ENCODE data around the gene MCTP1. TPM values are rescaled to one million over a fixed set of nuclear protein-coding genes. Genes with fewer than 3 reads are reported as not detected.

MCTP1 gene
- total and polyA plus RNA-seq, 2 experiments from 2014 or later, result 0.23 TPM; not detected in 1

- no peak overlapping the region for H3K9ac ChIP-seq
- no peak for TF ChIP-seq EZH2 (IDR thresholded peaks at IDR 0.05; ENCODE audit: insufficient read depth, poor library complexity, severe bottlenecking)
- TF ChIP-seq EZH2phosphoT487 (IDR thresholded peaks at IDR 0.05; ENCODE audit: insufficient read depth, low read depth), result no peak
- H3K79me2 ChIP-seq (ENCODE audit: insufficient read depth), result no peaks in the 10 kb centered on the region
- 0 out of 2 replicates have a peak, but pooled peaks cover 3% of the 10 kb centered on the region for H3K27me3 ChIP-seq (replicated peaks; ENCODE audit: insufficient read depth)
- no peak overlapping the region for H3K27ac ChIP-seq
- in situ Hi-C loops (cut with MboI), result no loop called here
- H3K9me3 ChIP-seq (ENCODE audit: low read depth), result no peaks in the 10 kb centered on the region
- no peak overlapping the region for H3K4me2 ChIP-seq (ENCODE audit: unreplicated experiment)
- H4K20me1 ChIP-seq (ENCODE audit: insufficient read depth), result no peaks in the 10 kb centered on the region
- 35 to 43% methylated on average over 4 of the region's 4 CpGs for WGBS, 2 experiments (ENCODE audit: low coverage in 1 of 2, low lambda C conversion rate in 2 of 2, missing lambda C conversion rate in 2 of 2)
- no peaks in the 10 kb centered on the region for H3F3A ChIP-seq (ENCODE audit: insufficient read depth)
- H3K4me3 ChIP-seq, result no peak overlapping the region
- no peak overlapping the region for H2AFZ ChIP-seq
- no peak for DNase-seq
- no peaks in the 10 kb centered on the region for H3K36me3 ChIP-seq (ENCODE audit: low read depth)
- no peaks in the 10 kb centered on the region for H3K9me2 ChIP-seq (ENCODE audit: insufficient read depth)
- no peaks in the 10 kb centered on the region for H3K4me1 ChIP-seq (ENCODE audit: insufficient read depth)
Observed at GRCh38 chr5:95194856-95195255, 90.0 kb downstream of the MCTP1 start.

DNA sequence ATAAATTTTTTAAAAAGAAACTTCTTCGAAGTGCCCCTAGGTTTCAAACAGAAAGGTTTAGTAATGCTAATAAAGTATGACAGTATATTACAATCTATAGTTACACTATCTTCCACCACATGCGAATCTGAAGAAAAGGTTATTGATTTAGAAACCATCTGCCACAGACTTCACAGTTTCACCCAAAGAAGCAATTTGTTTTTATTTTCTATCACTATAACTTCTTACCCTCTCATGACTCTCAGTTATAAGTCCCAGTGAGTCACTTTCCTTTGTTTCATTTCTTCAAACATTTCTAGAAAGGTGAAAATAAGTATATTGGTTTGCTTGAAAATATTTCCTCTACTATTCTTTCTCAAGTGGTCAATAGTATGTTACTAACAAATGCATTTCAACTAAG is 93.6 kb downstream of the MCTP1 start:
- in situ Hi-C loops (cut with MboI), result no loop called here
- H3K4me3 ChIP-seq, result no peak overlapping the region
- 14 to 21% methylated on average over 2 of the region's 2 CpGs for WGBS, 2 experiments (ENCODE audit: low coverage in 1 of 2, low lambda C conversion rate in 2 of 2, missing lambda C conversion rate in 2 of 2)

DNA sequence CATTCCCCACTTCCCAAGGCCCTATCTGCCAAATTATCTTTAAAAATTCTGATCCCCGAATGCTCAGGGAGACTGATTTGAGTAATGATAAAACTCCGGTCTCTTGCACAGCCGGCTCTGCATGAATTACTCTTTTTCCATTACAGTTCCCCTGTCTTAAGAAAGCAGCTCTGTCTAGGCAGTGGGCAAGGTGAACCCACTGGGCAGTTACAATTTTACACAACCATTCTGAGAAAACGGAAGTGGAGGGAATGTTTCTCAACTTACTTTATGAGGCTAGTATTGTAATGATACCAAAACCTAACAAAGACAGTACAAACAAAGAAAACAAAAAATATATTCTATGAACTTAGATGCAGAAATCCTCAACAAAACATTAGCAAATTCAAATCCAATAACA is 100.0 kb downstream of the MCTP1 start:
- TF ChIP-seq EZH2phosphoT487 (IDR thresholded peaks at IDR 0.05; ENCODE audit: insufficient read depth, low read depth) (no peak), EZH2 (IDR thresholded peaks at IDR 0.05; ENCODE audit: insufficient read depth, poor library complexity, severe bottlenecking) (no peak)
- Histone ChIP-seq H4K20me1 (ENCODE audit: insufficient read depth) (no peaks in the 10 kb centered on the region), H3K27ac (no peak overlapping the region), H3K9me2 (ENCODE audit: insufficient read depth) (no peaks in the 10 kb centered on the region), H3F3A (ENCODE audit: insufficient read depth) (no peaks in the 10 kb centered on the region), H3K79me2 (ENCODE audit: insufficient read depth) (no peaks in the 10 kb centered on the region), H2AFZ (no peak overlapping the region), H3K9ac (no peak overlapping the region), H3K36me3 (ENCODE audit: low read depth) (no peaks in the 10 kb centered on the region), H3K4me1 (ENCODE audit: insufficient read depth) (no peaks in the 10 kb centered on the region), H3K4me2 (ENCODE audit: unreplicated experiment) (no peak overlapping the region), H3K9me3 (ENCODE audit: low read depth) (no peaks in the 10 kb centered on the region), H3K27me3 (replicated peaks; ENCODE audit: insufficient read depth) (no peaks in the 10 kb centered on the region), H3K4me3 (no peak overlapping the region)
- WGBS, 2 experiments (ENCODE audit: low coverage in 1 of 2, low lambda C conversion rate in 2 of 2, missing lambda C conversion rate in 2 of 2), result 34 to 35% methylated on average over 4 of the region's 4 CpGs
- DNase-seq, result no peak
- in situ Hi-C loops (cut with MboI), result no loop called here

More for the DNA sequence above, 93.6 kb downstream of the MCTP1 start:
- Histone ChIP-seq H3K4me1 (ENCODE audit: insufficient read depth) (no peaks in the 10 kb centered on the region), H3K36me3 (ENCODE audit: low read depth) (no peaks in the 10 kb centered on the region), H3F3A (ENCODE audit: insufficient read depth) (no peaks in the 10 kb centered on the region), H3K79me2 (ENCODE audit: insufficient read depth) (no peaks in the 10 kb centered on the region), H3K27ac (no peak overlapping the region), H3K4me2 (ENCODE audit: unreplicated experiment) (no peak overlapping the region), H3K27me3 (replicated peaks; ENCODE audit: insufficient read depth) (0 out of 2 replicates have a peak, but pooled peaks cover 3% of the 10 kb centered on the region), H2AFZ (no peak overlapping the region), H3K9me2 (ENCODE audit: insufficient read depth) (no peaks in the 10 kb centered on the region), H3K9me3 (ENCODE audit: low read depth) (no peaks in the 10 kb centered on the region), H4K20me1 (ENCODE audit: insufficient read depth) (no peaks in the 10 kb centered on the region), H3K9ac (no peak overlapping the region)
- DNase-seq, result no peak
- TF ChIP-seq EZH2 (IDR thresholded peaks at IDR 0.05; ENCODE audit: insufficient read depth, poor library complexity, severe bottlenecking) (no peak), EZH2phosphoT487 (IDR thresholded peaks at IDR 0.05; ENCODE audit: insufficient read depth, low read depth) (no peak)

- Histone ChIP-seq H3K4me2 (ENCODE audit: unreplicated experiment) (no peak overlapping the region), H2AFZ (no peak overlapping the region), H3K9me2 (ENCODE audit: insufficient read depth) (no peaks in the 10 kb centered on the region), H3K9me3 (ENCODE audit: low read depth) (no peaks in the 10 kb centered on the region), H3K79me2 (ENCODE audit: insufficient read depth) (no peaks in the 10 kb centered on the region), H3K9ac (no peak overlapping the region), H4K20me1 (ENCODE audit: insufficient read depth) (no peaks in the 10 kb centered on the region), H3K36me3 (ENCODE audit: low read depth) (no peaks in the 10 kb centered on the region), H3K4me3 (no peak overlapping the region), H3K27me3 (replicated peaks; ENCODE audit: insufficient read depth) (no peaks in the 10 kb centered on the region), H3K4me1 (ENCODE audit: insufficient read depth) (no peaks in the 10 kb centered on the region), H3F3A (ENCODE audit: insufficient read depth) (no peaks in the 10 kb centered on the region), H3K27ac (no peak overlapping the region)
- in situ Hi-C loops (cut with MboI), result no loop called here
- no peak for TF ChIP-seq EZH2 (IDR thresholded peaks at IDR 0.05; ENCODE audit: insufficient read depth, poor library complexity, severe bottlenecking)
- TF ChIP-seq EZH2phosphoT487 (IDR thresholded peaks at IDR 0.05; ENCODE audit: insufficient read depth, low read depth), result no peak
- 41 to 49% methylated on average over 3 of the region's 3 CpGs for WGBS, 2 experiments (ENCODE audit: low coverage in 1 of 2, low lambda C conversion rate in 2 of 2, missing lambda C conversion rate in 2 of 2)
- DNase-seq, result no peak
Observed at GRCh38 chr5:95181644-95182043, 103.2 kb downstream of the MCTP1 start.

All from GM23248 (cell line).